ENCODE measurements around the gene PTTG1. TPM values are rescaled to one million over a fixed set of nuclear protein-coding genes. Genes with fewer than 3 reads are reported as not detected.

The PTTG1 gene
- total RNA-seq, 1 experiment from 2014 or later, result 245 TPM

- no peaks in the 10 kb centered on the region for H3K4me1 ChIP-seq (ENCODE audit: insufficient read depth, low read length)
- ChIA-PET POLR2A (ENCODE audit: unreplicated experiment) (no interaction called here), CTCF (no interaction called here)
- BruUV-seq (replicated peaks), result no TSS peak
- H2AFZ ChIP-seq (ENCODE audit: low read length), result no peak overlapping the region
- H3K27ac ChIP-seq (ENCODE audit: low read length), result no peak overlapping the region
- no peaks in the 10 kb centered on the region for H3F3A ChIP-seq (ENCODE audit: low read length, unreplicated experiment)
- H3K79me2 ChIP-seq (ENCODE audit: low read length), result no peaks in the 10 kb centered on the region
- no peak overlapping the region for H3K9ac ChIP-seq (ENCODE audit: low read length)
- H3K27me3 ChIP-seq (ENCODE audit: low read length), result 0 out of 2 replicates have a peak, but pooled peaks cover 3% of the 10 kb centered on the region
- no peak overlapping the region for H3K4me3 ChIP-seq (ENCODE audit: low read length)
- ATAC-seq (no peak), DNase-seq (no peak)
- H3K9me2 ChIP-seq (replicated peaks; ENCODE audit: low read length), result no peaks in the 10 kb centered on the region
- no peaks in the 10 kb centered on the region for H4K20me1 ChIP-seq (ENCODE audit: low read length)
- no peaks in the 10 kb centered on the region for H3K36me3 ChIP-seq (ENCODE audit: low read depth, low read length)
- intact Hi-C loops (cut with micrococcal nuclease), result no loop called here
- TF ChIP-seq, protein P1, sequence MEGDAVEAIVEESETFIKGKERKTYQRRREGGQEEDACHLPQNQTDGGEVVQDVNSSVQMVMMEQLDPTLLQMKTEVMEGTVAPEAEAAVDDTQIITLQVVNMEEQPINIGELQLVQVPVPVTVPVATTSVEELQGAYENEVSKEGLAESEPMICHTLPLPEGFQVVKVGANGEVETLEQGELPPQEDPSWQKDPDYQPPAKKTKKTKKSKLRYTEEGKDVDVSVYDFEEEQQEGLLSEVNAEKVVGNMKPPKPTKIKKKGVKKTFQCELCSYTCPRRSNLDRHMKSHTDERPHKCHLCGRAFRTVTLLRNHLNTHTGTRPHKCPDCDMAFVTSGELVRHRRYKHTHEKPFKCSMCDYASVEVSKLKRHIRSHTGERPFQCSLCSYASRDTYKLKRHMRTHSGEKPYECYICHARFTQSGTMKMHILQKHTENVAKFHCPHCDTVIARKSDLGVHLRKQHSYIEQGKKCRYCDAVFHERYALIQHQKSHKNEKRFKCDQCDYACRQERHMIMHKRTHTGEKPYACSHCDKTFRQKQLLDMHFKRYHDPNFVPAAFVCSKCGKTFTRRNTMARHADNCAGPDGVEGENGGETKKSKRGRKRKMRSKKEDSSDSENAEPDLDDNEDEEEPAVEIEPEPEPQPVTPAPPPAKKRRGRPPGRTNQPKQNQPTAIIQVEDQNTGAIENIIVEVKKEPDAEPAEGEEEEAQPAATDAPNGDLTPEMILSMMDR (conservative IDR thresholded peaks at IDR 0.05; ENCODE audit: low read depth, low read length), result no peak
- TF ChIP-seq EZH2phosphoT487 (IDR thresholded peaks at IDR 0.05; ENCODE audit: borderline replicate concordance, low read length), result no peak
- no peak for TF ChIP-seq EZH2 (IDR thresholded peaks at IDR 0.05; ENCODE audit: low read length, unreplicated experiment)
- H3K4me2 ChIP-seq (ENCODE audit: low read length), result no peak overlapping the region
- H3K9me3 ChIP-seq (ENCODE audit: low read length), result no peaks in the 10 kb centered on the region
Observed at GRCh38 chr5:160452795-160453194, 31.1 kb downstream of the PTTG1 start.

- TF ChIP-seq EZH2phosphoT487 (IDR thresholded peaks at IDR 0.05; ENCODE audit: borderline replicate concordance, low read length) (no peak), EZH2 (IDR thresholded peaks at IDR 0.05; ENCODE audit: low read length, unreplicated experiment) (no peak)
- no TSS peak for BruUV-seq (replicated peaks)
- H3K27me3 ChIP-seq (ENCODE audit: low read length), result 0 out of 2 replicates have a peak, but pooled peaks cover 3% of the 10 kb centered on the region
- H4K20me1 ChIP-seq (ENCODE audit: low read length), result no peaks in the 10 kb centered on the region
- no peak overlapping the region for H3K9ac ChIP-seq (ENCODE audit: low read length)
- no peaks in the 10 kb centered on the region for H3K79me2 ChIP-seq (ENCODE audit: low read length)
- POLR2A ChIA-PET (ENCODE audit: unreplicated experiment), result no interaction called here
- ATAC-seq (no peak), DNase-seq (no peak)
- H3F3A ChIP-seq (ENCODE audit: low read length, unreplicated experiment), result no peaks in the 10 kb centered on the region
- no peaks in the 10 kb centered on the region for H3K36me3 ChIP-seq (ENCODE audit: low read depth, low read length)
- H3K27ac ChIP-seq (ENCODE audit: low read length), result no peak overlapping the region
- no peaks in the 10 kb centered on the region for H3K9me3 ChIP-seq (ENCODE audit: low read length)
- H3K4me1 ChIP-seq (ENCODE audit: insufficient read depth, low read length), result no peaks in the 10 kb centered on the region
- CTCF ChIA-PET, result no interaction called here
- intact Hi-C loops (cut with micrococcal nuclease), result no loop called here
- H3K4me2 ChIP-seq (ENCODE audit: low read length), result no peak overlapping the region
- H3K9me2 ChIP-seq (replicated peaks; ENCODE audit: low read length), result no peaks in the 10 kb centered on the region
- H3K4me3 ChIP-seq (ENCODE audit: low read length), result no peak overlapping the region
- H2AFZ ChIP-seq (ENCODE audit: low read length), result no peak overlapping the region
Observed at GRCh38 chr5:160453751-160454150, 32.1 kb downstream of the PTTG1 start.

DNA sequence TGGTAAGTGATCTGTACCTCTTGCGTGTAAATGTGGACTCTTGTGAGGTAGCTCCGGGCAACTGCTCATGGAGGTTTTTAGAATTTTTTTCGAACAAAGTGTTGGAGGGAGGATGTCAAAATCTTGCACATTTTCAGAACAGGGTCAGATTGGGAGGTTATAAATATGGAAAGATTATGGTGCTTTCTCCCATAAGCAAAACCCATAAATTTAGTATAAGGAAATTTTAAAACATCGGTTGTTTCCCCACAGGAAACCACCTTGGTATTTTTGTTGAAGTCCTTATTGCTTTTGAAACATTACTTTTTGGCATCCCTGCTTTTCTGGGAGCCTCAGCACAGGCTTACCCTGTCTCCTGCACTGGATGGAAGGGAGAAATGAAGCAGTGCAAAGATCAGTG lies 33.9 kb downstream of the PTTG1 start:
- no peak for TF ChIP-seq EZH2phosphoT487 (IDR thresholded peaks at IDR 0.05; ENCODE audit: borderline replicate concordance, low read length)
- TF ChIP-seq EZH2 (IDR thresholded peaks at IDR 0.05; ENCODE audit: low read length, unreplicated experiment), result no peak
- TF ChIP-seq, protein P1 (conservative IDR thresholded peaks at IDR 0.05; ENCODE audit: low read depth, low read length), result no peak
- Histone ChIP-seq H4K20me1 (ENCODE audit: low read length) (no peaks in the 10 kb centered on the region), H3K79me2 (ENCODE audit: low read length) (no peaks in the 10 kb centered on the region), H3K9ac (ENCODE audit: low read length) (no peak overlapping the region), H2AFZ (ENCODE audit: low read length) (no peak overlapping the region), H3K36me3 (ENCODE audit: low read depth, low read length) (no peaks in the 10 kb centered on the region), H3K4me1 (ENCODE audit: insufficient read depth, low read length) (no peaks in the 10 kb centered on the region), H3K9me3 (ENCODE audit: low read length) (no peaks in the 10 kb centered on the region), H3F3A (ENCODE audit: low read length, unreplicated experiment) (no peaks in the 10 kb centered on the region), H3K4me3 (ENCODE audit: low read length) (no peak overlapping the region), H3K4me2 (ENCODE audit: low read length) (no peak overlapping the region), H3K27ac (ENCODE audit: low read length) (no peak overlapping the region), H3K27me3 (ENCODE audit: low read length) (0 out of 2 replicates have a peak, but pooled peaks cover 3% of the 10 kb centered on the region), H3K9me2 (replicated peaks; ENCODE audit: low read length) (no peaks in the 10 kb centered on the region)
- DNase-seq (no peak), ATAC-seq (no peak)
- POLR2A ChIA-PET (ENCODE audit: unreplicated experiment), result no interaction called here
- BruUV-seq (replicated peaks), result no TSS peak
- CTCF ChIA-PET, result no interaction called here
- intact Hi-C loops (cut with micrococcal nuclease), result no loop called here

Measured in PC-3 (cell line).